ENCODE data around the gene DNASE1. TPM values are rescaled to one million over a fixed set of nuclear protein-coding genes. Genes with fewer than 3 reads are reported as not detected.

DNASE1 gene
- total RNA-seq, 1 donor from 2014 or later = 22.8 TPM

GRCh38 chr16:3625911-3626732, 28.4 kb upstream of the DNASE1 start:
- Mint-ChIP-seq H3K27me3 (ENCODE audit: insufficient read depth, low read depth) (peaks cover 3% of the 10 kb centered on the region), H3K9me3 (no peaks in the 10 kb centered on the region), H3K4me1 (no peaks in the 10 kb centered on the region), H3K27ac (no peak overlapping the region), H3K36me3 (peaks cover 3% of the 10 kb centered on the region), H3K4me3 (no peak overlapping the region)
- no peak for DNase-seq (ENCODE audit: low spot score)
- Histone ChIP-seq H3K9me3 (ENCODE audit: low read depth) (no peaks in the 10 kb centered on the region), H4K20me1 (ENCODE audit: low read depth) (peaks cover 13% of the 10 kb centered on the region), H3K4me2 (no peak overlapping the region), H3K27me3 (no peaks in the 10 kb centered on the region), H3K4me1 (no peaks in the 10 kb centered on the region), H3K36me3 (no peaks in the 10 kb centered on the region), H3F3A (ENCODE audit: low read depth) (no peaks in the 10 kb centered on the region), H3K4me3 (no peak overlapping the region), H2AFZ (replicated peaks) (no peak overlapping the region), H3K27ac (no peak overlapping the region), H3K9ac (no peak overlapping the region), H3K79me2 (ENCODE audit: low read depth) (peaks cover 5% of the 10 kb centered on the region)
- TF ChIP-seq EZH2 (IDR thresholded peaks at IDR 0.05) (no peak), CTCF (IDR thresholded peaks at IDR 0.05) (no peak), EZH2phosphoT487 (IDR thresholded peaks at IDR 0.05) (no peak)

- Histone ChIP-seq H2AFZ (replicated peaks) (no peak overlapping the region), H3K79me2 (ENCODE audit: low read depth) (peaks cover 12% of the 10 kb centered on the region), H3K27ac (peak overlapping the region; percentile 42), H4K20me1 (ENCODE audit: low read depth) (no peaks in the 10 kb centered on the region), H3K36me3 (no peaks in the 10 kb centered on the region), H3F3A (ENCODE audit: low read depth) (no peaks in the 10 kb centered on the region), H3K9ac (no peak overlapping the region), H3K27me3 (no peaks in the 10 kb centered on the region), H3K4me3 (no peak overlapping the region), H3K9me3 (ENCODE audit: low read depth) (no peaks in the 10 kb centered on the region), H3K4me2 (no peak overlapping the region), H3K4me1 (peaks cover 7% of the 10 kb centered on the region)
- Mint-ChIP-seq H3K9me3 (peaks cover 5% of the 10 kb centered on the region), H3K4me1 (peaks cover 26% of the 10 kb centered on the region), H3K27ac (peak overlapping the region; percentile 54), H3K4me3 (no peak overlapping the region), H3K27me3 (ENCODE audit: insufficient read depth, low read depth) (peaks cover 2% of the 10 kb centered on the region), H3K36me3 (peaks cover 8% of the 10 kb centered on the region)
- no peak for DNase-seq (ENCODE audit: low spot score)
- TF ChIP-seq EZH2 (IDR thresholded peaks at IDR 0.05) = no peak
- TF ChIP-seq CTCF (IDR thresholded peaks at IDR 0.05) = no peak
- no peak for TF ChIP-seq EZH2phosphoT487 (IDR thresholded peaks at IDR 0.05)
Observed at GRCh38 chr16:3637371-3637923, 17.0 kb upstream of the DNASE1 start.

- no peak overlapping the region for H2AFZ ChIP-seq (replicated peaks)
- H3K4me3 ChIP-seq = no peak overlapping the region
- H3K27me3 Mint-ChIP-seq (ENCODE audit: insufficient read depth, low read depth) = peaks cover 6% of the 10 kb centered on the region
- peaks cover 8% of the 10 kb centered on the region for H3K36me3 Mint-ChIP-seq
- no peaks in the 10 kb centered on the region for H3K36me3 ChIP-seq
- peaks cover 5% of the 10 kb centered on the region for H3K9me3 Mint-ChIP-seq
- peaks cover 7% of the 10 kb centered on the region for H3K4me1 ChIP-seq
- H3K9me3 ChIP-seq (ENCODE audit: low read depth) = no peaks in the 10 kb centered on the region
- H3K4me2 ChIP-seq = no peak overlapping the region
- H3K4me1 Mint-ChIP-seq = peaks cover 36% of the 10 kb centered on the region
- TF ChIP-seq EZH2 (IDR thresholded peaks at IDR 0.05) = no peak
- TF ChIP-seq EZH2phosphoT487 (IDR thresholded peaks at IDR 0.05) = no peak
- no peak for TF ChIP-seq CTCF (IDR thresholded peaks at IDR 0.05)
- H3K27ac ChIP-seq = no peak overlapping the region
- H4K20me1 ChIP-seq (ENCODE audit: low read depth) = no peaks in the 10 kb centered on the region
- no peak overlapping the region for H3K4me3 Mint-ChIP-seq
- H3F3A ChIP-seq (ENCODE audit: low read depth) = peaks cover 5% of the 10 kb centered on the region
- peaks cover 5% of the 10 kb centered on the region for H3K79me2 ChIP-seq (ENCODE audit: low read depth)
- H3K27me3 ChIP-seq = no peaks in the 10 kb centered on the region
- H3K9ac ChIP-seq = no peak overlapping the region
- no peak for DNase-seq (ENCODE audit: low spot score)
- peak overlapping the region; percentile 61 for H3K27ac Mint-ChIP-seq
Observed at GRCh38 chr16:3638916-3639644, 15.4 kb upstream of the DNASE1 start.

Data from neural progenitor cell (in vitro differentiated cells).